HG03280 (cell line): Measurements from ENCODE around the gene CPLX3.
A peak's percentile ranks its signal among the peaks of the same experiment; 100 is the strongest.

ENCODE experiments used
- ATAC-seq: cut with Tn5 transposase; IDR thresholded peaks from one replicate; pipeline ENCODE4 v1.9.1; 2021; ENCODE audit warnings: mild to moderate bottlenecking, moderate library complexity; ENCODE audit not compliant: unreplicated experiment

Gene CPLX3

GRCh38 chr15:74827614-74828013 is 1.2 kb downstream of the CPLX3 start:
- no peak for ATAC-seq

GRCh38 chr15:74828835-74829234 is 2.4 kb downstream of the CPLX3 start:
- ATAC-seq: no peak

- no peak for ATAC-seq
Measured at GRCh38 chr15:74829486-74829885, 3.1 kb downstream of the CPLX3 start.

GRCh38 chr15:74829991-74830390 is 3.6 kb downstream of the CPLX3 start:
- ATAC-seq: no peak

GRCh38 chr15:74830868-74831267 is 4.4 kb downstream of the CPLX3 start:
- ATAC-seq: no peak

- no peak for ATAC-seq
Measured at GRCh38 chr15:74831813-74832495, 5.5 kb downstream of the CPLX3 start.

- no peak for ATAC-seq
Measured at GRCh38 chr15:74832826-74833225, 6.4 kb downstream of the CPLX3 start.

- no peak for ATAC-seq
Measured at GRCh38 chr15:74833376-74834107, 7.1 kb downstream of the CPLX3 start.

- ATAC-seq: no peak
Measured at GRCh38 chr15:74835312-74835823, 8.9 kb downstream of the CPLX3 start.

GRCh38 chr15:74836846-74837245 is 10.4 kb downstream of the CPLX3 start:
- no peak for ATAC-seq

GRCh38 chr15:74837482-74838136 is 11.2 kb downstream of the CPLX3 start:
- ATAC-seq: no peak

- ATAC-seq: no peak
Measured at GRCh38 chr15:74838137-74838516, 11.7 kb downstream of the CPLX3 start.

GRCh38 chr15:74838746-74839525 is 12.5 kb downstream of the CPLX3 start:
- ATAC-seq: no peak

- no peak for ATAC-seq
Measured at GRCh38 chr15:74839526-74840395, 13.3 kb downstream of the CPLX3 start.

- no peak for ATAC-seq
Measured at GRCh38 chr15:74840851-74841775, 14.7 kb downstream of the CPLX3 start.

GRCh38 chr15:74841891-74842373 is 15.5 kb downstream of the CPLX3 start:
- no peak for ATAC-seq

GRCh38 chr15:74842581-74843444 is 16.4 kb downstream of the CPLX3 start, which contains the start of gene ULK3:
ULK3 (minus strand) TSS chr15:74843156; CDS start chr15:74843105, 51 bp downstream.
- peak; percentile 81 for ATAC-seq

GRCh38 chr15:74843445-74843828 is 17.0 kb downstream of the CPLX3 start:
- no peak for ATAC-seq
